Measurements from ENCODE around the gene METTL9.
A peak's percentile ranks its signal among the peaks of the same experiment; 100 is the strongest.
"Not testable (repeated sequence)": the region's sequence is repeated elsewhere in the genome, so short reads cannot be mapped to it uniquely, and the experiment has no call there.

The METTL9 gene

GRCh38 chr16:21590796-21591195, 8.6 kb upstream of the METTL9 start:
- Histone ChIP-seq H3K9me3 (ENCODE audit: control insufficient read depth, insufficient read depth, low read length) (no peaks in the 10 kb centered on the region), H3K27me3 (ENCODE audit: control insufficient read depth, insufficient read depth, low read length) (no peaks in the 10 kb centered on the region), H3K36me3 (ENCODE audit: control insufficient read depth, insufficient read depth, low read length) (no peaks in the 10 kb centered on the region), H3K27ac (ENCODE audit: low read length) (no peak overlapping the region), H3K4me3 (ENCODE audit: low read length) (no peak overlapping the region), H3K4me1 (ENCODE audit: control insufficient read depth, insufficient read depth, low read length) (no peaks in the 10 kb centered on the region)
- WGBS (ENCODE audit: insufficient coverage, insufficient read length): no CpG with 5 or more reads among the region's 2 CpGs
- DNase-seq (ENCODE audit: low read depth, low spot score): no peak

DNA sequence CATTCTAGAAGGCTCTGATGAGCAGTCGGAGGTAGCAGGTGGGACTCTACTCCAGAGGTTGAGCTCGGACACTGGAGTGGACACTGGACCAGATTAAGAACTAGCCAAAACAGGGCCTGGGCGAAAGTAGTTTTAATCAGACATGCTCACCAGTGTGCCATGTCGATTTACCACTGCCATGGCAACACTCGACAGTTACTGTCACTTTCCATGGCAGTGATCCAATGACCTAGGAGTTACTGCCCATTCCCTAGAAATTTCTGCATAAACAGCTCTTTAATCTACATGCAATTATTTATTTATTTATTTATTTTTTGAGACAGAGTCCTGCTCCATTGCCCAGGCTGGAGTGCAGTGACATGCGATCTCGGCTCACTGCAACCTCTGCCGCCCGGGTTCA, 7.2 kb upstream of the METTL9 start:
- Histone ChIP-seq H3K27ac (ENCODE audit: low read length) (no peak overlapping the region), H3K4me3 (ENCODE audit: low read length) (no peak overlapping the region), H3K4me1 (ENCODE audit: control insufficient read depth, insufficient read depth, low read length) (no peaks in the 10 kb centered on the region), H3K9me3 (ENCODE audit: control insufficient read depth, insufficient read depth, low read length) (no peaks in the 10 kb centered on the region), H3K36me3 (ENCODE audit: control insufficient read depth, insufficient read depth, low read length) (no peaks in the 10 kb centered on the region), H3K27me3 (ENCODE audit: control insufficient read depth, insufficient read depth, low read length) (no peaks in the 10 kb centered on the region)
- no peak for DNase-seq (ENCODE audit: low read depth, low spot score)
- no CpG with 5 or more reads among the region's 9 CpGs for WGBS (ENCODE audit: insufficient coverage, insufficient read length)

DNA sequence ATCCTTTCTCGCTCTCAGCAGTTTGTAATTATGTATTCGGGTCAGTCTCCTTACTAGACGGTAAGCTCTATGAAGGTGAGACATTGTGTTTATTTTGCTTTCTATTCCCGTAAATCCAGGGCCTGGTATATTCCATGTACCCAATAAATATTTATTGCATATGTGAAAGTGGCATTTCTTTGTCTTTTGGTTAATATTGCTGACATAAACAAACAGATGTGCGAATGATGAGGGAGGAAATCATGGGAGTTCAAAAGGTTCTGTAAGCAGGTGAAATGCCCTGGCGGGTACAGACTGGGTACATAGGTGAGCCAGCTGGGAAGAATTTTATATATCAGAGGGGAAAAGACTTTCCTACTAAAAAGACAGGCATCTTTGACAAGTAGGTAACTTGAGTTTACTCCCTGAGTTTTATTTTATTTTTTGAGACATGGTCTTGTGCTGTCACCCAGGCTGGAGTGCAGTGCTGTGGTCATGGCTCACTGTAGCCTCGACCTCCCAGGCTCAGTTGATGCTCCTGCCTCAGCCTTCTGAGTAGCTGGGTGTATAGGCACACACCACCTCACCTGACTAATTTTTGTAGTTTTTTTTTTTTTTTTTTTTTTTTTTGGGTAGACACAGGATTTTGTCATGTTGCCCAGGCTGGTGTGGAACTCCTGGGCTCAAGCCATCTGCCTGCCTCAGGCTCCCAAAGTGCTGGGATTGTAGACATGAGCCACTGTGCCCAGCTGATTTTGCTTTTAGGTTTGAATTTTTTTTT, 5.7 kb upstream of the METTL9 start:
- no peaks in the 10 kb centered on the region for H3K36me3 ChIP-seq (ENCODE audit: control insufficient read depth, insufficient read depth, low read length)
- WGBS (ENCODE audit: insufficient coverage, insufficient read length): no CpG with 5 or more reads among the region's 7 CpGs
- no peaks in the 10 kb centered on the region for H3K4me1 ChIP-seq (ENCODE audit: control insufficient read depth, insufficient read depth, low read length)
- no peaks in the 10 kb centered on the region for H3K27me3 ChIP-seq (ENCODE audit: control insufficient read depth, insufficient read depth, low read length)
- DNase-seq (ENCODE audit: low read depth, low spot score): no peak
- no peak overlapping the region for H3K4me3 ChIP-seq (ENCODE audit: low read length)
- H3K27ac ChIP-seq (ENCODE audit: low read length): no peak overlapping the region
- H3K9me3 ChIP-seq (ENCODE audit: control insufficient read depth, insufficient read depth, low read length): no peaks in the 10 kb centered on the region

GRCh38 chr16:21597561-21598030, 1.8 kb upstream of the METTL9 start:
- no peak overlapping the region for H3K27ac ChIP-seq (ENCODE audit: low read length)
- DNase-seq (ENCODE audit: low read depth, low spot score): no peak
- no peak overlapping the region for H3K4me3 ChIP-seq (ENCODE audit: low read length)
- H3K36me3 ChIP-seq (ENCODE audit: control insufficient read depth, insufficient read depth, low read length): no peaks in the 10 kb centered on the region
- H3K4me1 ChIP-seq (ENCODE audit: control insufficient read depth, insufficient read depth, low read length): no peaks in the 10 kb centered on the region
- H3K27me3 ChIP-seq (ENCODE audit: control insufficient read depth, insufficient read depth, low read length): no peaks in the 10 kb centered on the region
- no peaks in the 10 kb centered on the region for H3K9me3 ChIP-seq (ENCODE audit: control insufficient read depth, insufficient read depth, low read length)
- no CpG with 5 or more reads among the region's 2 CpGs for WGBS (ENCODE audit: insufficient coverage, insufficient read length)

GRCh38 chr16:21598206-21598605, 1.2 kb upstream of the METTL9 start:
- WGBS (ENCODE audit: insufficient coverage, insufficient read length): no CpG with 5 or more reads among the region's 12 CpGs
- DNase-seq (ENCODE audit: low read depth, low spot score): no peak
- Histone ChIP-seq H3K27ac (ENCODE audit: low read length) (no peak overlapping the region), H3K36me3 (ENCODE audit: control insufficient read depth, insufficient read depth, low read length) (no peaks in the 10 kb centered on the region), H3K4me1 (ENCODE audit: control insufficient read depth, insufficient read depth, low read length) (no peaks in the 10 kb centered on the region), H3K4me3 (ENCODE audit: low read length) (no peak overlapping the region; the same call in 1 of the 2 replicates), H3K27me3 (ENCODE audit: control insufficient read depth, insufficient read depth, low read length) (no peaks in the 10 kb centered on the region), H3K9me3 (ENCODE audit: control insufficient read depth, insufficient read depth, low read length) (no peaks in the 10 kb centered on the region)

- no peak overlapping the region for H3K27ac ChIP-seq (ENCODE audit: low read length)
- no peak for DNase-seq (ENCODE audit: low read depth, low spot score)
- no peaks in the 10 kb centered on the region for H3K4me1 ChIP-seq (ENCODE audit: control insufficient read depth, insufficient read depth, low read length)
- WGBS (ENCODE audit: insufficient coverage, insufficient read length): no CpG with 5 or more reads among the region's 13 CpGs
- no peaks in the 10 kb centered on the region for H3K9me3 ChIP-seq (ENCODE audit: control insufficient read depth, insufficient read depth, low read length)
- no peaks in the 10 kb centered on the region for H3K36me3 ChIP-seq (ENCODE audit: control insufficient read depth, insufficient read depth, low read length)
- H3K4me3 ChIP-seq (ENCODE audit: low read length): peak overlapping the region; percentile 83
- no peaks in the 10 kb centered on the region for H3K27me3 ChIP-seq (ENCODE audit: control insufficient read depth, insufficient read depth, low read length)
Measured at GRCh38 chr16:21598701-21599121, 666 bp upstream of the METTL9 start.

- no peaks in the 10 kb centered on the region for H3K4me1 ChIP-seq (ENCODE audit: control insufficient read depth, insufficient read depth, low read length)
- no peak for DNase-seq (ENCODE audit: low read depth, low spot score)
- no CpG with 5 or more reads among the region's 52 CpGs for WGBS (ENCODE audit: insufficient coverage, insufficient read length)
- H3K4me3 ChIP-seq (ENCODE audit: low read length): peak overlapping the region; percentile 92
- no peaks in the 10 kb centered on the region for H3K9me3 ChIP-seq (ENCODE audit: control insufficient read depth, insufficient read depth, low read length)
- H3K27ac ChIP-seq (ENCODE audit: low read length): no peak overlapping the region
- H3K36me3 ChIP-seq (ENCODE audit: control insufficient read depth, insufficient read depth, low read length): no peaks in the 10 kb centered on the region
- no peaks in the 10 kb centered on the region for H3K27me3 ChIP-seq (ENCODE audit: control insufficient read depth, insufficient read depth, low read length)
Measured at GRCh38 chr16:21600031-21600773, 825 bp downstream of the METTL9 start.

- Histone ChIP-seq H3K9me3 (ENCODE audit: control insufficient read depth, insufficient read depth, low read length) (no peaks in the 10 kb centered on the region), H3K4me1 (ENCODE audit: control insufficient read depth, insufficient read depth, low read length) (no peaks in the 10 kb centered on the region), H3K27ac (ENCODE audit: low read length) (no peak overlapping the region), H3K27me3 (ENCODE audit: control insufficient read depth, insufficient read depth, low read length) (no peaks in the 10 kb centered on the region), H3K36me3 (ENCODE audit: control insufficient read depth, insufficient read depth, low read length) (no peaks in the 10 kb centered on the region), H3K4me3 (ENCODE audit: low read length) (no peak overlapping the region)
- DNase-seq (ENCODE audit: low read depth, low spot score): no peak
- WGBS (ENCODE audit: insufficient coverage, insufficient read length): no CpG with 5 or more reads among the region's 3 CpGs
Measured at GRCh38 chr16:21602785-21603184, 3.4 kb downstream of the METTL9 start.

DNA sequence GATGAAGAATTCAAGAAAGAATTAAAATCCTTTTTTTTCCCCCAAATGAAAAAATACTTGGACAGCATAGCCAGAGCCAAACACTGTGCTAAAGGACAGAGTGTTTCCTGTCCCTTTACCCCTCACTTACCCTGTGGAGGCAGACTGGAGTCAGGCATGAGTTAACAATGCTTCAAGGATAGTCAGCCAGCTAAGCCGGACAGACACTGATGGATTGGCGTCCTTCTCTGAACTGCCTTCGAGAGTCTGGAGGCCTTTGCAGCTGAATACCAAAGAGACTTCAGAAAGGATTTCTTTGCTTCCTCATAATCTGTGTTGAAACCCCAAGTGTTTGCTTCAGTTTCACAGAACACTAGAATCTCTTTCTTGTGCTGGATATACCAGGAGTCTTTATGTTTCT, 4.6 kb downstream of the METTL9 start:
- Histone ChIP-seq H3K4me1 (ENCODE audit: control insufficient read depth, insufficient read depth, low read length) (peaks cover under 1% of the 10 kb centered on the region; the same call in 1 of the 2 replicates), H3K9me3 (ENCODE audit: control insufficient read depth, insufficient read depth, low read length) (no peaks in the 10 kb centered on the region), H3K36me3 (ENCODE audit: control insufficient read depth, insufficient read depth, low read length) (no peaks in the 10 kb centered on the region), H3K27ac (ENCODE audit: low read length) (no peak overlapping the region), H3K4me3 (ENCODE audit: low read length) (no peak overlapping the region), H3K27me3 (ENCODE audit: control insufficient read depth, insufficient read depth, low read length) (no peaks in the 10 kb centered on the region)
- DNase-seq (ENCODE audit: low read depth, low spot score): no peak
- no CpG with 5 or more reads among the region's 3 CpGs for WGBS (ENCODE audit: insufficient coverage, insufficient read length)

DNA sequence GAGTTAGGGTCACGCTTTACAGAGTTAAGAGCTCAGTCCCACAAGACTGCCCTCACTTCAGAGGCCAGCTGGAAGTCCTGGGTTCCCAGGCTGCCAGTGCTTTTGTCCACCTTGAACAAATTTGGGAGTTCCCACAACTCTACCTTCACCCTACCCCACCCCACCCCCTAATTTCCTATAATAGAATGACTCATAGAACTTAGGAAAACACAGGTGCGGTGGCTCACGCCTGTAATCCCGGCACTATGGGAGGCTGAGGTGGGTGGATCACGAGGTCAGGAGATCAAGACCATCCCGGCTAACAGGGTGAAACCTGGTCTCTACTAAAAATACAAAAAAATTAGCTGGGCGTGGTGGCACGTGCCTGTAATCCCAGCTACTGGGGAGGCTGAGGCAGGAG, 6.5 kb downstream of the METTL9 start:
- H3K4me1 ChIP-seq (ENCODE audit: control insufficient read depth, insufficient read depth, low read length); DNase-seq (ENCODE audit: low read depth, low spot score); H3K4me3 ChIP-seq (ENCODE audit: low read length): not testable (repeated sequence)

More for the DNA sequence above, 6.5 kb downstream of the METTL9 start:
- H3K27me3 ChIP-seq (ENCODE audit: control insufficient read depth, insufficient read depth, low read length); H3K27ac ChIP-seq (ENCODE audit: low read length); H3K9me3 ChIP-seq (ENCODE audit: control insufficient read depth, insufficient read depth, low read length); H3K36me3 ChIP-seq (ENCODE audit: control insufficient read depth, insufficient read depth, low read length): not testable (repeated sequence)
- WGBS (ENCODE audit: insufficient coverage, insufficient read length): no CpG with 5 or more reads among the region's 8 CpGs

Data from iPS DF 6.9 (cell line).